Peyer's patch (tissue), 4 donors: Measurements from ENCODE around the gene ZBTB2.

ENCODE experiments used
- CTCF ChIP-seq, 6 experiments: fragments of 450-650 bp in 4 of 6; fragments of 200-600 bp in 2 of 6; sonication (generic) in 1 of 6; IDR thresholded peaks; one replicate each; pipeline ENCODE4 v1.5.1; 2017 to 2019; ENCODE audit warnings: antibody characterized with exemption in 6 of 6, mild to moderate bottlenecking in 3 of 6, moderate library complexity in 1 of 6
- POLR2A ChIP-seq, 2 donors: fragments of 450-650 bp; IDR thresholded peaks; one replicate each; pipeline ENCODE4 v1.5.1; 2017; ENCODE audit warnings: antibody characterized with exemption in 2 of 2, mild to moderate bottlenecking in 2 of 2, moderate library complexity in 2 of 2

- TF ChIP-seq CTCF (IDR thresholded peaks at IDR 0.05) = no peak
- TF ChIP-seq POLR2A (IDR thresholded peaks at IDR 0.05) = no peak
Measured at GRCh38 chr6:151372164-151372563, 19.2 kb downstream of the ZBTB2 start.
